Uterus (tissue), 4 donors: ENCODE measurements around the gene ZIC4. TPM values are rescaled to one million over a fixed set of nuclear protein-coding genes. Genes with fewer than 3 reads are reported as not detected.

ENCODE experiments used
- DNase-seq, 2 donors: peaks; one replicate each; pipeline ENCODE4 v3.0.0-alpha.2; 2019 to 2020
- H3K27ac ChIP-seq, 2 donors: fragments of 200-600 bp; sonication (generic); 1 replicate in 1 of 2; 2 replicates in 1 of 2; pipeline ENCODE4 v1.5.1; 2016 to 2018
- H3K27me3 ChIP-seq, 2 donors: fragments of 200-600 bp; sonication (generic); one replicate each; pipeline ENCODE4 v1.5.1; 2018 to 2019; ENCODE audit warnings: control low read depth in 1 of 2
- H3K36me3 ChIP-seq, 2 donors: fragments of 200-600 bp; sonication (generic); one replicate each; pipeline ENCODE4 v1.5.1; 2019; ENCODE audit warnings: control low read depth in 1 of 2
- H3K4me1 ChIP-seq, 2 donors: fragments of 200-600 bp; sonication (generic); one replicate each; pipeline ENCODE4 v1.5.1; 2018 to 2019; ENCODE audit warnings: control low read depth in 1 of 2
- H3K4me3 ChIP-seq, 2 donors: fragments of 200-600 bp; sonication (generic); 1 replicate in 1 of 2; 2 replicates in 1 of 2; pipeline ENCODE4 v1.5.1; 2018 to 2019; ENCODE audit warnings: mild to moderate bottlenecking in 1 of 2
- H3K9me3 ChIP-seq, 2 donors: fragments of 200-600 bp; sonication (generic); one replicate each; pipeline ENCODE4 v1.5.1; 2019; ENCODE audit warnings: control low read depth in 1 of 2
- CTCF ChIP-seq, 4 experiments: fragments of 200-600 bp in 2 of 4; fragments of 450-650 bp in 2 of 4; sonication (generic) in 2 of 4; IDR thresholded peaks; one replicate each; pipeline ENCODE4 v1.5.1; 2016 to 2019; ENCODE audit warnings: antibody characterized with exemption in 4 of 4, mild to moderate bottlenecking in 2 of 4, moderate library complexity in 1 of 4
- POLR2A ChIP-seq, 2 donors: fragments of 450-650 bp; IDR thresholded peaks; one replicate each; pipeline ENCODE4 v1.6.1; 2016; ENCODE audit warnings: antibody characterized with exemption in 2 of 2, mild to moderate bottlenecking in 1 of 2, moderate library complexity in 1 of 2
- intact Hi-C: fragments of 100-400 bp; cut with DNase I; formaldehyde crosslinking; loops from one replicate; pipeline ENCODE4 v1.15.1; 2023; ENCODE audit warnings: low total_unique reads
- total RNA-seq, 4 donors: library from RNA; depleted of rRNA in 3 of 4; stranded (reverse); fragments of >200 nt in 3 of 4; gene quantifications; one replicate each; pipeline versions ENCODE4 v1.1.0 to v1.2.4, GENCODE V29; 2014 to 2023
- donor health status: DM: yes; HTN: yes; CAD: no.

ZIC4 gene
- total RNA-seq, 4 donors from 2014 or later = not detected

- no peak for DNase-seq
- intact Hi-C loops = no loop called here
- no peak for TF ChIP-seq CTCF (IDR thresholded peaks at IDR 0.05)
- no peak for TF ChIP-seq POLR2A (IDR thresholded peaks at IDR 0.05)
- peaks cover 0 to 26% of the 10 kb centered on the region in 2 donors for H3K4me1 ChIP-seq
- no peaks in the 10 kb centered on the region for H3K36me3 ChIP-seq
- peaks cover 28 to 94% of the 10 kb centered on the region in 2 donors for H3K27me3 ChIP-seq
- H3K4me3 ChIP-seq = no peak overlapping the region
- no peaks in the 10 kb centered on the region for H3K9me3 ChIP-seq
- no peak overlapping the region for H3K27ac ChIP-seq
Observed at GRCh38 chr3:147393943-147394883, 12.1 kb downstream of the ZIC4 start.

GRCh38 chr3:147393261-147393942 lies 12.9 kb downstream of the ZIC4 start:
- H3K27me3 ChIP-seq = peaks cover 28 to 98% of the 10 kb centered on the region in 2 donors
- no peak overlapping the region for H3K27ac ChIP-seq
- H3K4me1 ChIP-seq = peaks cover 0 to 26% of the 10 kb centered on the region in 2 donors
- H3K4me3 ChIP-seq = peak overlapping the region in 1 of 2 donors; percentile 8
- intact Hi-C loops = no loop called here
- H3K9me3 ChIP-seq = no peaks in the 10 kb centered on the region
- TF ChIP-seq POLR2A (IDR thresholded peaks at IDR 0.05) (no peak), CTCF (IDR thresholded peaks at IDR 0.05) (no peak)
- no peaks in the 10 kb centered on the region for H3K36me3 ChIP-seq
- no peak for DNase-seq

GRCh38 chr3:147392625-147392946 lies 13.8 kb downstream of the ZIC4 start:
- no peaks in the 10 kb centered on the region for H3K36me3 ChIP-seq
- H3K27me3 ChIP-seq = peaks cover 24 to 98% of the 10 kb centered on the region in 2 donors
- H3K9me3 ChIP-seq = no peaks in the 10 kb centered on the region
- TF ChIP-seq CTCF (IDR thresholded peaks at IDR 0.05) = no peak
- no peak for TF ChIP-seq POLR2A (IDR thresholded peaks at IDR 0.05)
- peaks cover 0 to 26% of the 10 kb centered on the region in 2 donors for H3K4me1 ChIP-seq
- no peak for DNase-seq
- H3K27ac ChIP-seq = no peak overlapping the region
- intact Hi-C loops = no loop called here
- no peak overlapping the region for H3K4me3 ChIP-seq

GRCh38 chr3:147391781-147392624 lies 14.3 kb downstream of the ZIC4 start:
- DNase-seq = no peak
- peaks cover 22 to 99% of the 10 kb centered on the region in 2 donors for H3K27me3 ChIP-seq
- H3K36me3 ChIP-seq = no peaks in the 10 kb centered on the region
- TF ChIP-seq POLR2A (IDR thresholded peaks at IDR 0.05) = no peak
- no peak for TF ChIP-seq CTCF (IDR thresholded peaks at IDR 0.05)
- no peak overlapping the region for H3K27ac ChIP-seq
- intact Hi-C loops = no loop called here
- peaks cover 0 to 26% of the 10 kb centered on the region in 2 donors for H3K4me1 ChIP-seq
- H3K9me3 ChIP-seq = no peaks in the 10 kb centered on the region
- no peak overlapping the region for H3K4me3 ChIP-seq
